SK-N-SH treated with all-trans-retinoic acid at 6 μM for 48 hours (cell line): ENCODE results near the gene SPECC1.

Source experiments
- ARNTL ChIP-seq: fragments of 450-650 bp; formaldehyde crosslinking; IDR thresholded peaks from 2 replicates; pipeline ENCODE4 v1.5.0; 2020; ENCODE audit warnings: low read depth, mild to moderate bottlenecking, moderate library complexity, borderline replicate concordance
- CSDC2 ChIP-seq: fragments of 250-450 bp; sonication (Bioruptor Pico); IDR thresholded peaks from 2 replicates; pipeline ENCODE4 v1.5.0; 2020; ENCODE audit warnings: mild to moderate bottlenecking, moderate library complexity
- ESRRG ChIP-seq: fragments of 250-450 bp; sonication (Bioruptor Pico); IDR thresholded peaks from 2 replicates; pipeline ENCODE4 v1.6.1; 2021; ENCODE audit warnings: mild to moderate bottlenecking
- GLIS3 ChIP-seq: fragments of 250-450 bp; sonication (Bioruptor Pico); IDR thresholded peaks from 2 replicates; pipeline ENCODE4 v1.5.0; 2020; ENCODE audit warnings: mild to moderate bottlenecking, moderate library complexity
- PPARA ChIP-seq: fragments of 250-450 bp; sonication (Bioruptor Pico); IDR thresholded peaks from 2 replicates; pipeline ENCODE4 v1.5.0; 2020; ENCODE audit warnings: mild to moderate bottlenecking, borderline replicate concordance
- TOX ChIP-seq: fragments of 250-450 bp; sonication (Bioruptor Pico); IDR thresholded peaks from 2 replicates; pipeline ENCODE4 v1.8.0; 2021; ENCODE audit warnings: mild to moderate bottlenecking, moderate library complexity, borderline replicate concordance
- ZC3H10 ChIP-seq: fragments of 250-450 bp; sonication (Bioruptor Pico); IDR thresholded peaks from 2 replicates; pipeline ENCODE4 v1.5.1; 2021; ENCODE audit warnings: mild to moderate bottlenecking, moderate library complexity
- ZFP3 ChIP-seq: fragments of 250-450 bp; sonication (Bioruptor Pico); IDR thresholded peaks from 2 replicates; pipeline ENCODE4 v1.5.0; 2020; ENCODE audit warnings: mild to moderate bottlenecking, moderate library complexity
- ZFP30 ChIP-seq: fragments of 450-650 bp; formaldehyde crosslinking; IDR thresholded peaks from 2 replicates; pipeline ENCODE4 v1.5.0; 2022; ENCODE audit warnings: mild to moderate bottlenecking, moderate library complexity
- TF ChIP-seq, protein P1 (sequence below): fragments of 250-450 bp; sonication (Bioruptor Pico); IDR thresholded peaks from 2 replicates; pipeline ENCODE4 v1.8.0; 2020; ENCODE audit warnings: mild to moderate bottlenecking, moderate library complexity, borderline replicate concordance
- TF ChIP-seq, protein P2 (sequence below): fragments of 250-450 bp; sonication (Bioruptor Pico); IDR thresholded peaks from 2 replicates; pipeline ENCODE4 v1.8.0; 2021; ENCODE audit warnings: low read depth, mild to moderate bottlenecking, moderate library complexity, borderline replicate concordance

GRCh38 chr17:20224379-20224778 is 215.2 kb downstream of the SPECC1 start:
- TF ChIP-seq, protein P1, sequence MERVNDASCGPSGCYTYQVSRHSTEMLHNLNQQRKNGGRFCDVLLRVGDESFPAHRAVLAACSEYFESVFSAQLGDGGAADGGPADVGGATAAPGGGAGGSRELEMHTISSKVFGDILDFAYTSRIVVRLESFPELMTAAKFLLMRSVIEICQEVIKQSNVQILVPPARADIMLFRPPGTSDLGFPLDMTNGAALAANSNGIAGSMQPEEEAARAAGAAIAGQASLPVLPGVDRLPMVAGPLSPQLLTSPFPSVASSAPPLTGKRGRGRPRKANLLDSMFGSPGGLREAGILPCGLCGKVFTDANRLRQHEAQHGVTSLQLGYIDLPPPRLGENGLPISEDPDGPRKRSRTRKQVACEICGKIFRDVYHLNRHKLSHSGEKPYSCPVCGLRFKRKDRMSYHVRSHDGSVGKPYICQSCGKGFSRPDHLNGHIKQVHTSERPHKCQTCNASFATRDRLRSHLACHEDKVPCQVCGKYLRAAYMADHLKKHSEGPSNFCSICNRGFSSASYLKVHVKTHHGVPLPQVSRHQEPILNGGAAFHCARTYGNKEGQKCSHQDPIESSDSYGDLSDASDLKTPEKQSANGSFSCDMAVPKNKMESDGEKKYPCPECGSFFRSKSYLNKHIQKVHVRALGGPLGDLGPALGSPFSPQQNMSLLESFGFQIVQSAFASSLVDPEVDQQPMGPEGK (CRISPR knock-in tag) = no peak
- no peak for TF ChIP-seq CSDC2
- TF ChIP-seq TOX (CRISPR knock-in tag) = no peak
- TF ChIP-seq ZFP3 = no peak
- TF ChIP-seq, protein P2, sequence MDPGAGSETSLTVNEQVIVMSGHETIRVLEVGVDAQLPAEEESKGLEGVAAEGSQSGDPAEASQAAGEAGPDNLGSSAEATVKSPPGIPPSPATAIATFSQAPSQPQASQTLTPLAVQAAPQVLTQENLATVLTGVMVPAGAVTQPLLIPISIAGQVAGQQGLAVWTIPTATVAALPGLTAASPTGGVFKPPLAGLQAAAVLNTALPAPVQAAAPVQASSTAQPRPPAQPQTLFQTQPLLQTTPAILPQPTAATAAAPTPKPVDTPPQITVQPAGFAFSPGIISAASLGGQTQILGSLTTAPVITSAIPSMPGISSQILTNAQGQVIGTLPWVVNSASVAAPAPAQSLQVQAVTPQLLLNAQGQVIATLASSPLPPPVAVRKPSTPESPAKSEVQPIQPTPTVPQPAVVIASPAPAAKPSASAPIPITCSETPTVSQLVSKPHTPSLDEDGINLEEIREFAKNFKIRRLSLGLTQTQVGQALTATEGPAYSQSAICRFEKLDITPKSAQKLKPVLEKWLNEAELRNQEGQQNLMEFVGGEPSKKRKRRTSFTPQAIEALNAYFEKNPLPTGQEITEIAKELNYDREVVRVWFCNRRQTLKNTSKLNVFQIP (CRISPR knock-in tag) = no peak
- TF ChIP-seq ZC3H10 (CRISPR knock-in tag) = no peak
- no peak for TF ChIP-seq PPARA (CRISPR knock-in tag)
- TF ChIP-seq ZFP30 (CRISPR knock-in tag) = no peak
- TF ChIP-seq GLIS3 (CRISPR knock-in tag) = no peak
- no peak for TF ChIP-seq ARNTL (CRISPR knock-in tag)
- no peak for TF ChIP-seq ESRRG
